NCI-H2196 treated with DMSO at 0.1 percent for 48 hours (cell line): ENCODE data around the gene MYLK.
"Not testable (repeated sequence)": the region's sequence is repeated elsewhere in the genome, so short reads cannot be mapped to it uniquely, and the experiment has no call there.

Experiments
- DNase-seq: peaks from one replicate; lab custom pipeline; 2025; ENCODE audit not compliant: unreplicated experiment; lab: John Stamatoyannopoulos, UW

MYLK gene

DNA sequence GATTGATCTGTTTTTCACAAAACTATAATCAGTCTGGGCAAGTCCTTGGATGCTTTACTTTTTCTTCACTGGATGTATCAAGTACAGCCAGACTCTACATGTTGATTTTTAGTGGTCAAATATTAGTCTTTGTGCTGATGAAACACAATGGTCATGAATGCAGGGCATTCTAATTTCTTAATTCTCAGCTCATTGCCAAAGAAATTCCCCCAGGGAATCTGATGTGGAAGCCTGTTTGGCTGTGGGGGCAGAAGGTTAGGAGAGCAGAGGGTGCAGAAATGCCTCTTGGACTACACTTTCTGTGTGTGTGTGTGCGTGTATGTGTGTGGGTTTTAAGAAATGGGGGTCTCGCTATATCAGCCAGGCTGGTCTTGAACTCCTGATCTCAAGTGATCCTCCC lies 250.6 kb downstream of the MYLK start:
- no peak for DNase-seq

DNA sequence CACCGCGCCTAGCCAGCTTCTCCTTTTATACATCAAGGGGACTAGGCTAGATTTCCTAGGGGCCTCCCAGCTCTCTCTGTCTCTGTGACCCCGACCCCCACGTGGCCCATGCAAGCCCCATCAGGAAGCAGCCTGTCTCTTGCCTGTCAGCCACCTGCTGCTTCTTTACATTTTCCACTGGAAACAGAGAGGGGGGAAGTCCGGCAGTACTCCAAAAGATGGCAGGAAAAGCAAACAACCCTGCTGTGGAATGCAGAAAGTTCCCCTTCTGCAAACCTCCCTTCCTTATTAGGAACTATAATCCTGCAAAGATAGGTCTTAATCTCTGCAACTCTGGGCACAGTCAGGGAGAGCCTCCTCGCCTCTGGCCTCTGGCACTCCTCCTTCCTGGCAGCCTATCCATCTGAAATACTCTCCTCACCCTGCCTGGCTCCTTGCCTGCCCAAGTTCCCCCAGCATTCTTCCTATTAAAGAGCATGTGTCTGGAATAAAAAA lies 251.9 kb downstream of the MYLK start:
- DNase-seq: no peak

DNA sequence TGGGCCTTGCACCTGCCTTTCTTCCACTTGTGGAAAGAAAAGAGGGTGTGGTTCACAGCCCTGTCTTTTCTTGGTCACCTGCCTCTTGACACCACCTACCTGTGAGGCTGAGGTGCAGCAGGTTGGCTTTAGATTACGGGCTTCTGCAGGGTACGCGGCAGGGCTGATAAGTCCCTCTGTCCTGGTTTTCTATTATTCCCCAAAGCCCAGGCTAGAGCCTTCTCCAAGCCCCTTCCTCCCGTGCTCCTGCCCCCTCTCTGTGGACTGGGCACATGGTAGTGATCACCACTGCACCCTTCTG lies 254.4 kb downstream of the MYLK start:
- DNase-seq: no peak

DNA sequence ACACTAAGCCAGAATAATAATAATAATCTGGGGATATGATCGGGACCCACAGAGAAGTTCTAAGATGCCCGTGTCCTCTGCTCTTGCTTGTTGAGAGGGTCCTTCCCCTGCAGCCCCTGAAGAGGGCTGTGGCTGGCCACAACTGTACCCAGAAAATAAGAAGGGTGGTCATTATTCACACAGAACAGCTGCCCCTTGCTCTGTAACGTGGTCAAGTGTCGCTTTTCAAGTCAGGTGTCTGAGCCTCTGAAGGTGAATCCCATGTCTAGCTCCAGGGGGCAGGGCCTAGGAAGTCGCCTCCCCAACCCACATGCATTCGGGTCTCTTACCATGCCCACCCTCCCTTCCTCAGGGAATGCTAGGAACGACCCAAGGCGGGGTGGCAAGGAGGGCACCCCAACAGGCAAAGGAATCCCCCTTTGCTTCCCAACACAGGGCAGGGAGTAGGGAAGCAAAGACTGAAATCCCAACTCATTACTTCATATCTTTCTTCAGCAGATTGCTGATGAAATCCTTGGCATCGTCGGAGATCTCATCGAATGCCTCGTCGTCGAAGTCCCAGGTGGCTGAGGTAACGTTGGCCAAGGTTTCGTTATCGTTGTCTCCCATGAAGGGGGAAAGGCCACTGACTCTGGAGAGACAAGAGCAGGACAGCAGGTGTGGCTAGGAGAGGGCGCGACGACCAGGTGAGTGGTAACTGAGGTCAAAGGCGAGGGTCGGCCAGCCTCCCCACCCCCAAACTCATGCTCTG lies 255.0 kb downstream of the MYLK start:
- DNase-seq: no peak

DNA sequence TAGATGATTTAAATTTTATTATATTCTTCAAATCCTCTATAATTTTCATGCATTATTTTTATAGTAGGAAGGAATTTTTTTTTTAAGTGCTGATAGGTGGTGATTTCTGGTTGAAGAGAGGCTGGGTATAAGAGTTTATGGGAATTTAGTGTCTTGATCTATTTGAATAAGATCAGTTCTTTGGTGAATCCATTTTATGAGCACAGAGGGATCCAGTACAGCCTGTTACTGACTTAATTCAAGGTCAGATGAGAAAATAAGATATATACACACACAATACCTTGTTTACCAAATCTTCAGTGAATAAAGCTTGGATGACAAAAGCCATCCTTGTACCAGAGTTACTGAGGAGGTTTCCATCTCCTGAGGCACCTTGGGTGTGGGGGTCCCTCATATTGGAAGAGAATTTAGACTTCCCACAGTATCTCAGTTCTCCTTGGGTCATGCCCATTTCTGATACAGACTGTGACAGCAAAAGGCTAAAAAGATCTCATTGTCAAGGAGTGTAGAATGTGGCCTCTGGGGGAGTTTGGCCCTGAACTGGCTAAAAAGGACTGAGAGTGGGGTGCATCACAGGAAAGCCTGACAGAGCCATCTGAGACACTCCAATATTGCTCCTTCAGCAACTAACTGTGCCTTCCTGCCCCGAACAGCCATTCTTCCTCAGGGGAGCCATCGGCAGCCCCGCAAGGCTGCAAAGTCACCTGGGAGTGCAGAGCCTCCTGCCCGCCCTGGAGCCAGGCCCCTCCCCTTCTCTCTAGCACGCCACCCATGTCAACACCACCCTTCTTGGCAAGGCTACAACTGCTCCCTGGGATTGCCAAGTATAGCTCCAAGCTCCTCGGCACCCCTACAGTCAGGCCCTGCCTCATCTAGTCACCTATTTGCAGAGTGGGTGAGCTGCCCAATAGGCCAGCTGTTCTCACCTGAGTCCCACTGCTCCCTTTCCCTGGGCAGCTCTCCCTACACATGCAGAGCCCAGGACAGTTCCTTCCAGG lies 256.2 kb downstream of the MYLK start:
- DNase-seq: no peak

DNA sequence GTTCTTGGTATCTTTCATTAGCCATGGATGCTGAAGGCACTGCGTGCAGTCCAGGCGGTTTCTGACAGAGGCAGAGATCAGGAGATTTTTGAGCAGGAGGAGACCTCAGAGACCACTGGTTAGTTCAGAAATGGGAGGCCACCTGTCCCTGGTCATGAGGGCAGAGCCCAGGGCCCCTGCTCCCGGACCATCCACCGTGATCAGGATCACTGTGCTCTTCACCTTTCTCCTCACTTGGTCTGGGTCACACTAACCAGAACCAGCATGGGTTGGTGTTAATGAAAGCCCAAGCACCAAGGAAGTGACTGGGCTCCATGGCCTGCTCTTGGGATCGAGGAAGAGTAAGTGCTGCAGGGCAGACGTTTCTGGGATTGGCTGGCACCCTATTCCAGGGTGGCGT lies 257.3 kb downstream of the MYLK start:
- DNase-seq: no peak

DNA sequence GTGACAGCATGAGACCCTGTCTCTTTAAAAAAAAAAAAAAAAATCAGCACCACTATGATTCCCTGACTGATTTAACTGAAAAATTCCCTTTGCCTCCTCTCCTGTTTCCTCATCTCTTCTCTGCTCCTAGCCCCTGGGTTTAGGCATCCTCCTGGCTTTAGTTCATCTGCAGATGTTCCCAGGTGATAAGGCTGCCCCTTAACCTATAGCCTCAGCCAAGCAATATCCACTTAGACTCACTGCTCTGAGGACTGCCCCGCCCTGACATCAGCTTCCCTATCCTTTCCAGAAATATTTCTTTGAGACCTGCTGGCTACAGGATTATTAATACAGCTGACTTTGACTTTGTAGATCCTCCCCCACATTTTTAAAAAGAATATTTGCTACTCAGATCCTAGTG lies 259.8 kb downstream of the MYLK start:
- DNase-seq: no peak

DNA sequence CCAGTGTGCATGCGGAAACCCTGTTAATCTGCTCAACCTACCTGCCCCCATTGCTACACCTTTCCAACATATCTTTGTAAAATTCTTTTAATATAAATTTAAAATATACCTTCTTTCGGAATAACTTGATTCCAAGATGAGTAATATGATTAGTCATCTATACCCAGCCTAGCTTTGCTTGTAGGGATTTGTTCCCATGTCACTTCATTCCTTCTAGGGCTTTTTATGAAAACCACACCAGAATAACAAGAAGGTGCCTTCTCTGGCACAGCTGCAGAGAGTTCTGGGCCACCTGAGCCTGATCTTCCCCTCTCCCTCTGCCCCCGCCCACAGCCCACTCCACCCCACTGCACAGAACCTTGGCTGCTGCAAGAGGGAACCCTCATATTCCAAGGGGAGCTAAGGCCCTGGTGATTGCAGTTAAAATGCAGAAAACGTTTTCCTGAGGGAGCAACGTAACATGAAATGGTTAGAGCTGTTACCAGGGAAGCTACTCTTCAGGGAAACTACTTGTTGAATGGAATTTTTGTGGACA lies 260.7 kb downstream of the MYLK start:
- DNase-seq: no peak

DNA sequence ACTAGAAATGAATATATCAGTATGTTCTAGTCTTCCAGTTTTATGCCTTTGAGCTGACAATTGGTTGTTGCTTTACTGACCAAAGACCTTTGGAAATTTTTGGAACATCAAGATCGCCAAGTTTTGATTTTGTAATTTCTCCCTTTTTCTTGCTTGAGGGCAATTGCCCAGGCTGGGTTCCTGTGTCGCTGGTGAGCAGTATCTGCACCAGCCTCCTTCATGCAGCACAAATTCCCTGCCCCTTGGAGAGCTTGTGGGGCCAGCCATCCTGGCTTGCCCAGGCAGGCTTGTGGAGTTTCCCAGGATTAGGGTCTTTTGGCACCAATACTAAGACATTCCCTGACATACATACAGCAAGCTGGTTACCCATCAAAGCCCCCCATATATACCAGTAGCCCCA lies 261.4 kb downstream of the MYLK start:
- no peak for DNase-seq

DNA sequence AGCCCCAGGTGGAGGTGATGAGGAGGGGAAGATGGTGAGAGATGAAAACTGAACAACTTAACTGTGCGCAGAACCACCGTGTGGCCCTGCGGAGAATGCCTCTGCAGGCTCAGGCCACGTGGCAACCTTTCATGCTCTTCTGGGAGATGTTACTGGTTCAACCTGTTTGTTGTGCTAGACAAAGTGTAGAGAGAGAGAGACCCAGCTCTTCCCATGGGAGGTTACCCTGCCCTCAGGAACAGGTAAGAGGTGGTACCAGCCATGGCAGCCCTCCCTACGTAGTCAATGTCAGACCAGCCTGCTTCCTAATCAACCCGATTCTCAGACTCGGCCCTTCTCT lies 262.3 kb downstream of the MYLK start:
- DNase-seq: no peak

DNA sequence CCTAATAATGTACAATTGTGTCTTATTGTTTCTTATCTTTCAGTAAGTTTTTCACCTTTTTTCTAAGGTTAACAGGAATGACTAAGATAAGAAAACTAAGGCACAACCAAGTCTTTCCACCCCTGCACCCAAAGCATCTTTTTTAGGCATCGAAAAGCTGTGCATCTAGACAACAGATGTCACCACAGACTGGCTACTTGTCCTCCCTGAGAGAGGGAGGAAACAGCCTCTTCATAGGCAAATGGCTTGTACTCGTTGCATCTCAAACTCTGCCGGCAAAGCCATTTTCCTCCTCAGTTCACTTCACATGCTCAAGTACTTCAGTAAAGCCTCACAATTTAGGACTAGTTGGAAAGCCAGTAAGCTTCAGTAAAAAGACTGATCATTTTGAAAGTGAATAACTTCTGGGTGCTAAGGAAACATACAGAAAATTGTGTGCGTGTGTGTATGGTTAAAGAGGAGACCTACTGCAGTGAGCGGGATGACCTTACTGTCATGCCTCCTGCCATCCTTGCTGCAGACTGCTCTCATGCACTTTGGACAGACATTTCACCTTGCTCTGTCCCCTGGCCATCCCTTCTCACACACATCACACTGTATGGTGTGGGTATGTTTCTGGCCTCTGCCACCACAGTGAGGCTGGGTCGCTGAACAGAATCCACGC lies 262.8 kb downstream of the MYLK start:
- DNase-seq: no peak

DNA sequence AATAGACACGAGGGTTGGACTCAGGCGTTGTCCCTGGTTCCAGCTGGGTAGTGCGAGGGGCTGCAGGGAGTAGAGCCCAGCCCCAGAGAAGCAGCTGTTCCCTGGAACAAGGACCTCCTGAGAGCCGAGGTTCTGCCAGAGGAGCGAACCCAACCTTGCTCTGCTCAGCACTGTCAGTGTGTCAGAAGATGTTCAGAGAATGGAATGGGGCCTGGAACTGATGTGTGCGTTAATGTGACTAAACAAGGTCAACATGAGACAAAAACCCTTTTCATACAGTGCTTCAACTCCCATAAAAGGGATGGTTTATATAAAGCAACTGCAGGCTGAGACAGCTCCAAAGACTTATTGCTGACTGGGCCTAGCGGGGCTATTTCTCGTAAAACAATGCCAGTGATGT lies 263.8 kb downstream of the MYLK start:
- DNase-seq: no peak

DNA sequence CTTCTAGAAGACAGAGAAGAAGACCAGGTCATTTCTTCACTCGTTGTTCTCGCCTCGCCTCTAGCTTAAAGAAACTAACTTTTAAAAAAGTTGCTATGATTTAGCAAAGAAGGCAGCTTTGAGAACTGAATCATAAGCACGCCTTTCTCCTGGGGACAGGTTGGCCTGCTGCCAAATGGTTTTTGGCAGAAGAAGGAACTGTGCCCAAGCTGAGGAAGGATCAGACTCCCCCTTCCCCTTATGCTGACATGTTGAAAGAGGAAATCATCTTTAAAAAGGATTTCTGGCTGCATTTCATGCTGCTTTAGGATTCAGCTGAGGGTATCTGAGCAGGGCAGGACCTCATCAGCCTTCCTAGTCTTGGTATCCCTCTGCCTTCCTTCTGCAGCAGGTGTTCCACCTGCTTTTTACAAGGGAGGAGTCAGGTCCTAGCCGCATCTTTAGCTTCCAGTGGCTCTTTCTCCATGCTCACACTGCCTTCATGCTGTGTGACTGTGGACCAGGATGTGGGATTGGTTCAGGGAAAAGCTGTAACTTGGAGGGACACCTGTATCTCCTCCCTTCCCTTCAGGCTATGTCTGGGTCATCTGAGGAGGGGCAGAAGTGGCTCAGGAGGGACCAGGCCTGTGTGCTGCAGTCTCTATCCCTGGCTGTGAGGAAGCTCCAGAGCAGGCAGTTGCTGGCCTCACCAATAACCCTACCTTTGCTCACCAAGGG lies 265.2 kb downstream of the MYLK start:
- DNase-seq: no peak

DNA sequence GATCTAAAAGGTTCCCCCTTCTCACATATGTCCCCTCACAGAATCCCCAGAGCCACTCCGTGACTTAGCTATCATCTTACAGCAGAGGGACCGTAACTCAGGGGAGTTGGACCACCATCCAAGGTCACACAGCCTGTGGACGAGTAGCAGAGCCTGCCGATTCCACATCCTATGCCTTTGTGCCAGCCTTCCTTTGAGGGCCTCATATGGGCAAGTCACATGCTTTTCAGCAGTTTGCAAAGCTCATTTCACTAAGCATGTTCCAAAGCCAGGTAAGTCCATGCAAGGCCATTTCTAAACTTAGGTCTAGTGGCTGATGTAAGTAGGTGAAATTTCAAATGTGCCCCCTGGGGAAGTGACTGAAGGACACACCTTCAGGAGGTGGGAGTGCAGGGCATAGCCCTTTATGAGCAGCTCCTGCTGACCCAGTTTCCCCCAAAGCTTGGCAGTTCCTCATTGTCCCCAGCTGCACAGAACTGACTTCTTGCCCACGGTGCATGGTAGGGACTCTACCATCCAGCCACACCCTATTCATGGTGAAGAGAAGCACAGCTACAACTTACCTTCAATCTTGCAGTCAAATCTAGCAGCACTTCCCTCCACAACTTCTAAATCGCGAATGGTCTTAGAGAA lies 265.9 kb downstream of the MYLK start:
- no peak for DNase-seq

DNA sequence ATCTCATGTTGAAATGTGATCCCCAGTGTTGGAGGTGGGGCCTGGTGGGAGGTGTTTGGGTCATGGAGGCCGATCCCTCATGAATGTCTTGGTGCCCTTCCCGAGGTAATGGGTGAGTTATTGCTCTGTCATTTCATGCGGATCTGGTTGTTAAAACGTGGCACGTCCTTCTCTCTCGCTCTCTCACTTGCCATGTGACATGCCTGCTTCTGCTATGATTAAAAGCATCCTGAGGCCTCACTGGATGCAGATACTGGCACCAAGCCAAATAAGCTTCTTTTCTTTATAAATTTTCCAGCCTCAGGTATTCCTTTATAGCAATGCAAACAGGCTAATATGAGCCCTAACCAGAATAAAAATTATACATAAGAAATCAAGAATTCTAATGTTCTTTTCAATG lies 267.5 kb downstream of the MYLK start:
- no peak for DNase-seq

DNA sequence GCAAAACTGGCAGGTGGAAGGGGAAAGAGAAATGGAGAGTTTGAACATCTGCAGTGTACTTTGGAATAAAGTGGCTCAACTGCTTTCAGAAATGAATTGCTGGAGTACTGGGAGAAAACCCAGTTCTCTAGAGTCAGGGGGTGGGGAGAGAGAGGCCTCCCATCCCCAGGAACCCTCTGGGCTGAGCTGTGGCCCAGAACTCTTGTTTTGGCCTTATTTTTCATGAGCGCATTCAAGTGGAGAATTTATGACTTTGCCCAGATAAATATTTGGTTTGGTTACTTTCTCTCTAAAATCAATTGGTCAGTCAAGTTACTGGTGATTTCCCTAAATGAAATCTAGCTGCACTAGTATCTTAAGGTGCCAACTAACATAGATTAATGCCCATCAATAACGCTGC lies 270.6 kb downstream of the MYLK start:
- DNase-seq: no peak

DNA sequence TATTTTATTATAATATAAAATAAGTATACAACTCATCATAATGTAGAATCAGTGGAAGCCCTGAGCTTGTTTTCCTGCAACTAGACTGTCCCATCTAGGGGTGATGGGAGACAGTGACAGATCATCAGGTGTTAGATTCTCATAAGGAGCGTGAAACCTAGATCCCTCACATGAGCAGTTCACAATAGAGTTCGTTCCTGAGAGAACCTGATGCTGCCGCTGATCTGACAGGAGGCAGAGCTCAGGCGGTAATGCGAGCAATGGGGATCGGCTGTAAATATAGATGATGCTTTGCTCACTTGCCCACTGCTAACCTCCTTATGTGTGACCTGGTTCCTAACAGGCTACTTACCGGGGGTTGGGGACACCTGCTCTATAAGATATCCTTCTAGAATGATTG lies 272.5 kb downstream of the MYLK start:
- DNase-seq: not testable (repeated sequence)

DNA sequence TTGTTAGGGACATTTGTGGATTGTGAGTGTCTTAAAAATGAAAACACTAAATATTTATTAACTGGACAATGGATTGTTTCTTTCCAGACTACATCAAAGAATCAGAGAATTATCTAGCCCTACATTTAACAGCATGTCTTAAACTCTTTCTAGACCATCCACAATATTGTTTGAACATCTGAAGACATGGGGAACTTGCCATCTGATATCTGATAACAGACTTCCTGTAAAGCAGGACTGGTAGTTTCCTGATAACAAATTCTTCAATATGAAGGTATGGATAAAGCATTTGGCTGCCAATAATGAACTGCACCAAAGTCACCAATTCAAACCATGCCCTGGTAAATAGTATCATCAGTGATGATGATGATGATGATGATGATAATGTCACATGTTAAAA lies 273.1 kb downstream of the MYLK start:
- no peak for DNase-seq

DNA sequence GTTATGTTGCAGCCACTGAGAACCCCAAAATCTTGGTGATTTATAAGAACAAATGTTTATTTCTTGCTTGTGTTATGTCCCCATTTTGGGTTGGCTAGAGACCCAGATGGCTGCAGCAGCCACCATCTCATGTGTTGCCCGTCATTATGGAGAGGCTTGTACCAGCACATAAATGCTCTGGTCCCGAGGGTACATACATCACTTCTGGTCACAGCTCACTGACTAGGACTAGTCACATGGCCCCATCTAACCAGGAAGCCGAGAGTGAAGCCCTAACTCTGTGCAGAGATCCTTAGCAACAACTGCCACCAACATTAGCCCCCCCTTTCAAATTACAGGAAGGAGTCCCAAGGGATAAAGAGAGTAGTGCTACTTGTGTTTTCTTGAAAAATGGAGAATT lies 273.8 kb downstream of the MYLK start:
- no peak for DNase-seq

DNA sequence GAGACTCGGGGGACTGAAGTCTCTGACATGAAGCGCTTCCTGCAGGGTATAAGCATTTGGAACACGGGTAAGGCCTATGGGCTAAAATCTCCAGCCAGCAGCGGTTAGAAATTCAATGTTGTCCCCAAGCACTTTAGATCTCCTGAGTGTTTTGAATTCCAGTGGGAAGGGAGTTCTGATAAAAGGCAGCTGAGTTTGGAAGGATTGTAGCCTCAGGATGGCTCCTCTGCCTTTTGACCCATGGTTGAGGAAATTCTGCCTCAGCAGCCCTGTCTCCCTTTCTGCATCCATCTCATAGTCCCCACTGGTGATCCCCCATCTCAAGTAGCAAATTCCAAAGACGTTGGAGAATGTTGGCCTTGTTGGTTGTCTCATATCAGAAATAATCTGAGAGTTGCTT lies 275.1 kb downstream of the MYLK start:
- no peak for DNase-seq
